ENCODE measurements around the gene CCDC175.

DNA sequence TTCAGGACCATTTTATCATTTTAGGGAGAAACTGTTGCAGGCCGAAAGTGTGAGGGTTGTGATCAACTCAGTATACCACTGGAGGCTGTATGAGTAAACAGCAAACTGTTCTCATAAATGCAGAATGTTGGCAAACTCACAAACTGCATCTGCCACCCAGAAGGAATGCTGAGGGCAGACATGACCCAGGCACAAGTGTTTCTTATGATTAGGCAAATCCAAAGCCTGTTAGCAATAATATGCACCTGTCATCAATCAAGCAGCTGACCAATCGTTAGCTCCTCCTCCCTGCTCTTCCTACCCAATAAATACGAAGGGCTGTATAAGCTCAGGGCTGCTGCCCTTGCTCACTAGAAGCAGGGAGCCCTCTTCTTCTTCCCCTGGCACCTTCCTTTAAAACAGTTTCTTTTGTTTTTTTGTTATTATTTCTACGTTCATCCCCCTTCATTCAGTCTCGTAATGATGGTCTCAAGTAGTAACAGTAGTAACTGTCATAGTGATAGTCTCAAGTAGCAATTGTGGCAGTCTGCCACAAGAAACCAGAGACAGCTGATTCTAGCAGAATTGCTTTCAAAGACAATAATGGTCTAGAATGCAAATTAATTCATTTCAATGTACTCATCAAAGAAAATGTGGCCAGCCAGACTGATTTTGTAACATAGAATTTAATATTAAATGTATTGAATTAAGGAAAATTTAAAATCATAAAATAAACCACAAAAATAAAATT, 15.2 kb upstream of the CCDC175 start:
- no peak for TF ChIP-seq EZH2phosphoT487 (conservative IDR thresholded peaks at IDR 0.05; ENCODE audit: low read length)
- TF ChIP-seq, protein P1, sequence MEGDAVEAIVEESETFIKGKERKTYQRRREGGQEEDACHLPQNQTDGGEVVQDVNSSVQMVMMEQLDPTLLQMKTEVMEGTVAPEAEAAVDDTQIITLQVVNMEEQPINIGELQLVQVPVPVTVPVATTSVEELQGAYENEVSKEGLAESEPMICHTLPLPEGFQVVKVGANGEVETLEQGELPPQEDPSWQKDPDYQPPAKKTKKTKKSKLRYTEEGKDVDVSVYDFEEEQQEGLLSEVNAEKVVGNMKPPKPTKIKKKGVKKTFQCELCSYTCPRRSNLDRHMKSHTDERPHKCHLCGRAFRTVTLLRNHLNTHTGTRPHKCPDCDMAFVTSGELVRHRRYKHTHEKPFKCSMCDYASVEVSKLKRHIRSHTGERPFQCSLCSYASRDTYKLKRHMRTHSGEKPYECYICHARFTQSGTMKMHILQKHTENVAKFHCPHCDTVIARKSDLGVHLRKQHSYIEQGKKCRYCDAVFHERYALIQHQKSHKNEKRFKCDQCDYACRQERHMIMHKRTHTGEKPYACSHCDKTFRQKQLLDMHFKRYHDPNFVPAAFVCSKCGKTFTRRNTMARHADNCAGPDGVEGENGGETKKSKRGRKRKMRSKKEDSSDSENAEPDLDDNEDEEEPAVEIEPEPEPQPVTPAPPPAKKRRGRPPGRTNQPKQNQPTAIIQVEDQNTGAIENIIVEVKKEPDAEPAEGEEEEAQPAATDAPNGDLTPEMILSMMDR (IDR thresholded peaks at IDR 0.05; ENCODE audit: insufficient read depth, low read length, poor library complexity, severe bottlenecking): no peak
